Activated T-helper 1 cell treated with anti-CD3 and anti-CD28 coated beads, Interleukin-12 subunit alpha, Interleukin-12 subunit beta, Interleukin-2, Interleukin-4 antibody, amounts not matched to agents 30 ng/mL and 10 ng/mL and 1 ng/mL, durations not matched to agents 14 hours and 24 hours and 36 hours (primary cell): ENCODE results near the gene SV2B. TPM values are rescaled to one million over a fixed set of nuclear protein-coding genes. Genes with fewer than 3 reads are reported as not detected.

Source experiments
- DNase-seq: peaks from one replicate; pipeline ENCODE4 v3.0.0; 2021; ENCODE audit warnings: low spot score
- H3K27ac Mint-ChIP-seq: one replicate; pipeline ENCODE4 v1.8.0; 2021; ENCODE audit warnings: mild to moderate bottlenecking, mixed read lengths
- H3K27me3 Mint-ChIP-seq: one replicate; pipeline ENCODE4 v1.8.0; 2022; ENCODE audit warnings: mild to moderate bottlenecking, moderate library complexity, mixed read lengths; ENCODE audit not compliant: insufficient read depth
- H3K36me3 Mint-ChIP-seq: one replicate; pipeline ENCODE4 v1.8.0; 2021; ENCODE audit warnings: low read depth, mixed read lengths
- H3K4me1 Mint-ChIP-seq: one replicate; pipeline ENCODE4 v1.8.0; 2021; ENCODE audit warnings: low read depth, mixed read lengths
- H3K4me3 Mint-ChIP-seq: one replicate; pipeline ENCODE4 v1.8.0; 2021; ENCODE audit warnings: mild to moderate bottlenecking, moderate library complexity, mixed read lengths
- H3K9me3 Mint-ChIP-seq: one replicate; pipeline ENCODE4 v1.8.0; 2021; ENCODE audit warnings: mixed read lengths
- intact Hi-C: fragments of 100-400 bp; cut with micrococcal nuclease; formaldehyde crosslinking; loops from one replicate; pipeline ENCODE4 v1.15.1; 2024
- total RNA-seq: library from RNA; stranded (reverse); gene quantifications from 2 replicates; pipeline ENCODE4 v1.2.3, GENCODE V29; 2022

SV2B gene
- total RNA-seq, 1 donor from 2014 or later, result 0.08 TPM

DNA sequence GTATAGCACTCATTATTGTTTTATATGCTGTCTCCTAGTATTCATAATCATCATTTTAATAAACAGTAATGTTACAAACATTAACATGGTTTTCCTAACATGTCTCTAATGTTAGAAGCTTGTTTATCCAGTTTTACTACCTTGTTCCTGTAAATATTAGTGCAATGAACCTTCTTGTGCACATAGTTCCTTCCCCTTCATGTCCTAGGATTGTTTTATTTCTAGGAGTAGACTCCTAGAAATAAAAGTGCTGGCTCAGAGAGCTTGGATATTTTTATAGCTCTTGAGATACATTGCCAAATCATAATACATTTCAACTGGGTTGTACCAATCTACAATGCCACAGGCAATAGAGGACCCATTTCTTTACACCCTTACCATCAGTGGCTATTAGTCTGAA is 161.3 kb downstream of the SV2B start:
- intact Hi-C loops, result no loop called here

DNA sequence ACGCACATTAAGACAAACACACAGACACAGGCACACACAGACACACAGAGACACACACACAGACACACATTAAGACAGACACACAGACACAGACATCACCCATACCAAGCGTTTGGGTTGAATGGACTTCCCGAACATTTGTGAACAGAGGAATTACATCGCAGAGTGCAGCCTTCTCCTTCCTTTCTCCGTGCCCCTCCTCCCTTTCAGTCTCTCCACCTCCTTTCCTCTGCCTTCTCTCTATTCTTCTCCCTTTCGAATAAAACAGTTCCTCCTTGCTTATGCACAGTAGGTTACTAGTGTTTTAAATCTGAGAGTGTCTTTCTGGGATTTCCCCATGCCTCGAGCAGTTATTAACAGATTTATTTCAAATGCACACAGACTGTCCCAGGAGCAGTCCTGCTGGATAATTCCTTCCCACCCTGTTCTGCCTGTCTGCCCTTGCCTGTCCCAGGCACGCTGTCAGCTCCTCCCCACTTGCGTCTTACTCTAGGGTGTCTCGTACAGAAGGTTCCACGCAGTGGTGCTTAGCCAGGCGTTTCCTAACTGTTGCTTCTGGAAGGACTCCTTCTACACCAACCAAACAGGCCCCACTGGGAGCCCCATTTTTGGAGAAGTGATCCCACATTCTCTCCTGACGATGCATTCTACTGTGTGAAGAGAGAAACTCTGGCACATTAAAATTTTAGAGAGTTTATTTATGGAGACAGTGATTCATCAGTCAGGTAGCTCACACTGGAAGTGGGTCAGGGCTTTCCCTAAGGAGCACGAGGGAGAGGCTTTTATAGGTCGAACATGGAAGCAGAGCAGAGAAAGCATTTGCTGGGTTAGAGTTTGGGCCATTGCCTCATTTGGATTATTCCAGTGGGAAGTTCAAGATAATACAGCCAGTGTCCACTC is 163.8 kb downstream of the SV2B start:
- H3K36me3 Mint-ChIP-seq, result no peaks in the 10 kb centered on the region
- H3K27ac Mint-ChIP-seq, result no peak overlapping the region

More for the DNA sequence above, 161.3 kb downstream of the SV2B start:
- no peaks in the 10 kb centered on the region for H3K9me3 Mint-ChIP-seq
- peaks cover 2% of the 10 kb centered on the region for H3K27me3 Mint-ChIP-seq
- no peak overlapping the region for H3K27ac Mint-ChIP-seq
- H3K4me1 Mint-ChIP-seq, result no peaks in the 10 kb centered on the region
- no peak overlapping the region for H3K4me3 Mint-ChIP-seq
- no peaks in the 10 kb centered on the region for H3K36me3 Mint-ChIP-seq
- no peak for DNase-seq

DNA sequence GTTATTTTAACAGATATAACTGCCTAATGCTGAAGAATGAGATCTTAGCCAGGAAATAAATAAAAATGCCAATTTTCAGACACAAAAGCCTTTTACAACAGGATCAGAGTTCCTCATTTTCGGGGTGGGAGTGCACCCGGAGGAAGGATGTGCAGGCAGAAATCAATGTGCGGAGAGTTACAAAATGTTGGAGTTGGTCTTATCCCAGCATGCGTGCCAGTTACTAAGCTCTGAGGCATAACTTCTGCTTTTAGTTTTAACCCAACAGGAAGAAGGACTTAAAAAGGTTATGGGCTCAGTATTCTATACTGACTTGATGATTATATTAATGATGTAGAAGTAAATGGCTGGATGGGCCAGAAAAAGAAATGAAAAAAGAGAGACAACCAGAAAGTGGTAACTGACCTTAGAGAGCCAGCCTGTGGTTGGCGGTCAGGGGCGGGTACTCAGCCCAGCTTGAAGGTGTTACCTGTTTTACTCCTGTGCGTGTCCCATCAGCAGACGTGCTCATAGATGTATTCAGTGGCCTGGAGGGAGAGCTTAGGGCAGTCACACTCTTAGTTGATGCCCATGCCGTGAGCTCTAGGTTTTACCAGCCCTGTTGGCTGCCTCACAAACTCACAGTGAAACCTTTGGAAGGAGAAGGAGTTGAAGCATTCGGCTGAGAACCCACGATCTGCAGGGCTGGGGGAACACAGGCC is 164.7 kb downstream of the SV2B start:
- intact Hi-C loops, result no loop called here
- no peak for DNase-seq
- Mint-ChIP-seq H3K27me3 (peaks cover 5% of the 10 kb centered on the region), H3K4me3 (no peak overlapping the region), H3K27ac (no peak overlapping the region), H3K4me1 (no peaks in the 10 kb centered on the region), H3K36me3 (no peaks in the 10 kb centered on the region), H3K9me3 (no peaks in the 10 kb centered on the region)

More for the DNA sequence above, 163.8 kb downstream of the SV2B start:
- Mint-ChIP-seq H3K9me3 (no peaks in the 10 kb centered on the region), H3K4me1 (no peaks in the 10 kb centered on the region), H3K27me3 (peaks cover 5% of the 10 kb centered on the region), H3K4me3 (no peak overlapping the region)
- intact Hi-C loops, result no loop called here
- DNase-seq, result no peak

DNA sequence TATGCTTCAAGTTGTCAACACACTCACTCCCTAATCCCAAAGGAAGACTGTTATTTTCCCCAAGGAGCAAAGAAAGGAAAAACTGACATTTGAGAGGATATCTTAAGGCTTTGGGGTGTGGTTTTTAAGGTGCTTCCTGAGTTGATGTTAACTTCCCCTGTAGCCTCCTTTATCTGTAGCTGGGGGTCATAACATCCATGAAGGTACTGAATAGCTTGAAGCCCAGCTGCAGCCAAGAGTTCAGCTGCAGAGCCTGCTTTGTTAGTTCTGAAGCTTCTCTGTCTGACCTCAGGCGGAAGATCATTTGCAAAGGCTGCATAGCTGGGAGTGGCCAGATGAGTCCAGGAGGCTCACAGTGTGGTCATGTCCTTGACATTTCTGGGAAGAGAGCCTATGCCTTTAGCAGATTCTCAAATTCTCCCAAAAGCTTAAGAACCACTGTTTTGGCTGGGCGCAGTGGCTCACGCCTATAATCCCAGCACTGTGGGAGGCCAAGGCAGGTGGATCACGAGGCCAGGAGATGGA is 165.4 kb downstream of the SV2B start:
- no peak overlapping the region for H3K27ac Mint-ChIP-seq
- H3K4me1 Mint-ChIP-seq, result no peaks in the 10 kb centered on the region
- H3K36me3 Mint-ChIP-seq, result no peaks in the 10 kb centered on the region
- intact Hi-C loops, result no loop called here
- peaks cover 7% of the 10 kb centered on the region for H3K27me3 Mint-ChIP-seq
- H3K4me3 Mint-ChIP-seq, result no peak overlapping the region
- H3K9me3 Mint-ChIP-seq, result no peaks in the 10 kb centered on the region
- DNase-seq, result no peak

DNA sequence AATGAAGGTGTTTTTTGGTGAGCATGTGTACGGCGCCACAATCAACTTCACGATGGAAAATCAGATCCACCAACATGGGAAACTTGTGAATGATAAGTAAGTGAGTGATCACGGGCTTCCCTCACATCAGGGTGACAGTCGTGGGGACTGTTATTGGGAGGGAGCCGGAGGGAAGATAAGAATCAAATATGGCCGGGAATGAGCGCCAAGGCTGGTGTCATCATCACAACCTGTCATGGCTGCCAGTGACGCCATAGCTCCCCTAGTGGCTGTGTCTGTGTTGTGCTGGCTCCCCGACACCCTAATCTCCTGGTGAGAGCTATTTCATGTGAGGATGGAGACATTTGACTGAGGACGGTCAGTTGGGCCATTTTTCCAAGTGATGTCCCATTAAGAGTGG is 168.5 kb downstream of the SV2B start:
- Mint-ChIP-seq H3K27ac (no peak overlapping the region), H3K9me3 (no peaks in the 10 kb centered on the region), H3K27me3 (peaks cover 24% of the 10 kb centered on the region), H3K36me3 (no peaks in the 10 kb centered on the region), H3K4me1 (peaks cover 9% of the 10 kb centered on the region), H3K4me3 (no peak overlapping the region)
- no peak for DNase-seq
- intact Hi-C loops, result no loop called here

DNA sequence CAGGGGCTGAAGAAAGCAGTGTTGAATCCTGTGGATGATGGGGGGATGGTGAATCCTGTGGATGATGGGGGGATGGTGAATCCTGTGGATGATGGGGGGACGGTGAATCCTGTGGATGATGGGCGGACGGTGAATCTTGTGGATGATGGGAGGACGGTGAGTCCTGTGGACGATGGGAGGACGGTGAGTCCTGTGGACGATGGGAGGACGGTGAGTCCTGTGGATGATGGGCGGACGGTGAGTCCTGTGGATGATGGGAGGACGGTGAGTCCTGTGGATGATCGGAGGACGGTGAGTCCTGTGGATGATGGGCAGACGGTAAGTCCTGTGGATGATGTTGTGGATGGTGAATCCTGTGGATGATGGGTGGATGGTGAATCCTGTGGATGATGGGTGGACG is 170.7 kb downstream of the SV2B start:
- no peaks in the 10 kb centered on the region for H3K36me3 Mint-ChIP-seq
- peaks cover 9% of the 10 kb centered on the region for H3K4me1 Mint-ChIP-seq
- DNase-seq, result no peak
- H3K27me3 Mint-ChIP-seq, result peaks cover 28% of the 10 kb centered on the region
- H3K4me3 Mint-ChIP-seq, result no peak overlapping the region
- no peaks in the 10 kb centered on the region for H3K9me3 Mint-ChIP-seq
- no peak overlapping the region for H3K27ac Mint-ChIP-seq
- intact Hi-C loops, result loop anchor here (1.0 to 2.0 kb wide), 3 partner anchors 24 to 314 kb away; no protein-coding TSS in a partner anchor

DNA sequence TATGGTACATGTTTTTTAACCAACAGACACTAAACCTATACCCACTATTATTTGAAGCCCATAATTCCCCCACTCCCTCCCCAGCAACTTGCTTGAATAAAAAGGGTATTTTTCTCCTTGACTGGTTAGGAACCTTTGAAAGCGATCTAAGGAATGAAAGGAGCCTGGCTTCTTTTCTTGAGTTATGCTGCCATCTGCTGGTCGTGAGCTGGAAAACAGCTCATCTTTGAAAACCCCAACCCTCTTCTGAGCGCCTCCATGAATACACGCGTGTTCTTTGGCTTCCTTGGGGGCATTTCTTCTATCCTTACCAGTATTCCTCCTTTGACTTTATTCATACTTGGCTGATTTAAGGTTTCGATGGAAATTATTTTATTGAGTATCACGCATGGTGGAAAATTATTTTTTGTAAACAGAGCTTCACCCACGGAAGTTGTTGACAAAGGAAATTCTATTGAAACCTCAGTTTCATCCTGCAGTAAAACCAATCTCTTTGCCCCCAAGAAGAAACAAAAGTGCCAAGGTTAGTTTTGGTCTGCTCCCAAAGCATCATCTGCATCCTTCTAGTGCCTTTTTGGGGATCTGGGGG is 171.6 kb downstream of the SV2B start:
- DNase-seq, result peak; percentile 38
- peaks cover 33% of the 10 kb centered on the region for H3K27me3 Mint-ChIP-seq
- no peak overlapping the region for H3K27ac Mint-ChIP-seq
- intact Hi-C loops, result loop anchor here (1.0 to 2.0 kb wide), 3 partner anchors 25 to 315 kb away; no protein-coding TSS in a partner anchor
- peaks cover 9% of the 10 kb centered on the region for H3K4me1 Mint-ChIP-seq
- H3K9me3 Mint-ChIP-seq, result peaks cover 6% of the 10 kb centered on the region
- no peaks in the 10 kb centered on the region for H3K36me3 Mint-ChIP-seq
- H3K4me3 Mint-ChIP-seq, result peak overlapping the region; percentile 38

DNA sequence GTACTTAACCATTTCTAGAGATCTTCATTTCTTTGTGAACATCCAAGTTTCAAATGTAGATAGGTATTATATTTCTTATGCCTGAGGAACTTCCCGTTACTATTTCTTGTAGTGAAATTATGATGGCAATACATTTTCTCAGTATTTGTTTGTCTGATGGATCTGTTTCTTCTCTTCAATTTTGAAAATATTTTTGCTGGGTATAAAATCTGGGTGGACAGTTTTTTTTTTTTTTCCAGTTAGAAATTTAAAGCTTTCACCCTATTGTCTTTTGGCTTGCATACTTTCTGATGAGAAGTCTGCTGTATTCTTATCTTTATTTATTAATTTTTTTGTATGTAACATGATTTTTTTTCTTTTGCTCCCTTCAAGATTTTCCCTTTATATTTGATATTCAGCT is 175.8 kb downstream of the SV2B start:
- H3K36me3 Mint-ChIP-seq, result no peaks in the 10 kb centered on the region
- peaks cover 26% of the 10 kb centered on the region for H3K27me3 Mint-ChIP-seq
- H3K27ac Mint-ChIP-seq, result no peak overlapping the region
- peaks cover 6% of the 10 kb centered on the region for H3K9me3 Mint-ChIP-seq
- intact Hi-C loops, result no loop called here
- no peak overlapping the region for H3K4me3 Mint-ChIP-seq
- DNase-seq, result no peak
- peaks cover 9% of the 10 kb centered on the region for H3K4me1 Mint-ChIP-seq

DNA sequence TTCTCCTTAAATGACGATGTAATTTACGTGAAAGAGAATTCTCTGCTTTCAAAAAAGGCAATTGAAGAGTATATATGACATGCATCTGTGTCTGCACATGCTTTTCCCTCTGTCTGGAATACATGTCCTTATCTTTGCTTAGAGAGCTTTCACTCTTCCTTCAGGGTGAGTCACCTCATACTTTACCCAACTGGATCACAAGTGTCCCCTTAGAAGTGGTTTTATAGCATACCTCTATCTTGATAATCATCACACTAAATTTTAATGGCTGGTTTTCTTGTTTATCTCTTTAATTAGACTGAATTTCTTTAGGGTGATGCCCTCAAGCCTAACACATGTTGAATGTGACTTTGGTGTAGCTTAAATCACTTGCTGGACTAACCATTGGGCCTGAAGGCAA is 178.9 kb downstream of the SV2B start:
- no peaks in the 10 kb centered on the region for H3K36me3 Mint-ChIP-seq
- H3K27me3 Mint-ChIP-seq, result peaks cover 9% of the 10 kb centered on the region
- peaks cover 6% of the 10 kb centered on the region for H3K9me3 Mint-ChIP-seq
- no peak overlapping the region for H3K4me3 Mint-ChIP-seq
- no peaks in the 10 kb centered on the region for H3K4me1 Mint-ChIP-seq
- no peak for DNase-seq
- H3K27ac Mint-ChIP-seq, result no peak overlapping the region
- intact Hi-C loops, result no loop called here

DNA sequence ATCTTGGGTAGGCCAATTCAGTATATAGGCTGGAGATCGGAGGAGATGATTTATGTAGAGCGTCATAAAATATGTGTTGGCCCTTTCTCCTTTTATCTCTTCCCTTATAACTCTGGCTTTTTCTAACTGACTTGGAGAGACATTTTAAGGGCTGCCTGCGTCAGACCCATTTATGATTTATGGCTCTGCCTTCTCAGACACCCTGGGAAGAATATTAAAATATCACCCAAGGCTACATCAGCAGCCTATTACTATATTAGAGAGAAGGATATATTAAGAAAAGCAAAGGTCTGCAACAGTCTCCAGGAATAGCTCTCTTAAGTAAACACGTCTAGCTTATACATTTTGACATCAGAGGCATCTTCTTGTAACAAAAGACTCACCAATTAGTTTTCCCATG is 179.4 kb downstream of the SV2B start:
- Mint-ChIP-seq H3K36me3 (no peaks in the 10 kb centered on the region), H3K9me3 (peaks cover 6% of the 10 kb centered on the region), H3K4me1 (no peaks in the 10 kb centered on the region), H3K27ac (no peak overlapping the region), H3K4me3 (no peak overlapping the region), H3K27me3 (peaks cover 9% of the 10 kb centered on the region)
- intact Hi-C loops, result no loop called here
- DNase-seq, result no peak

DNA sequence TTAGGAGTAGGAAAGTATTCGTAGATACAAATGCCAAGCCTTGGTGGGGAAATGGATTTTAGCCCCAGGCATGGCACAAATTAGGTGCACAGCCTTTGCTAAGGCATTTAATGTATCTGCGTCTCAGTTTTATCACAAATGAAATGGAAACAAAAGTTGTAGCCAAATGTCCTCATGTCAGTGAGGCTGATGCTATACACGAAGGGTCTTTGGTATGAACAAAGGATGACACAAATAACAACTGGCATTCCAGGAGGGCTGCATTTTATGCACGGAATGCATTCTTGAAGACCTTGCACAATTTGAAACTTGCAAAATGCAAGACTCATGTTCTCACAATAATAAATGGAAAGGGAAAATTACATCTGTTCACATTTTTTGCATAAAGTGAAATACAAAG is 181.9 kb downstream of the SV2B start:
- Mint-ChIP-seq H3K27me3 (peaks cover 2% of the 10 kb centered on the region), H3K27ac (no peak overlapping the region), H3K9me3 (no peaks in the 10 kb centered on the region), H3K4me3 (no peak overlapping the region), H3K4me1 (no peaks in the 10 kb centered on the region), H3K36me3 (no peaks in the 10 kb centered on the region)
- DNase-seq, result no peak
- intact Hi-C loops, result no loop called here

DNA sequence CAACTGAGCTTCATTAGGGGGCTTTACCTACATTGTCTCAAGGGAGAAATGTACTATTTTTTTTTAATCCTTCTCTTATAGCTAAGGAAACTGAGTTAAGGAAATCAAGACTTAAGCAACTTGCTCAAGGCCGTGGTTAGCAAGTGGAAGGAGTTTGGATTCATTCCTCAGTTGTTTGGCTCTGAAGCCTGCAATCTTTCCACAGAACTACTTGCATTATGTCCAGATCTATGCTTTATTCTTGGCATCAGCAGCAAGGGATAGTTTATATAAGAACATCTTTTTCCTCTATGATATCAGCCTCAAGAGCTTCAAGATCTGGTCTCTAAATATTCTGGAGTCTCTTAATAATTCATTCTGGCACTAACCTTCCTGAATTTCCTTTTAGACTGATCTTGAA is 182.4 kb downstream of the SV2B start:
- peaks cover 4% of the 10 kb centered on the region for H3K27me3 Mint-ChIP-seq
- DNase-seq, result no peak
- no peak overlapping the region for H3K4me3 Mint-ChIP-seq
- H3K27ac Mint-ChIP-seq, result no peak overlapping the region
- H3K4me1 Mint-ChIP-seq, result no peaks in the 10 kb centered on the region
- H3K36me3 Mint-ChIP-seq, result no peaks in the 10 kb centered on the region
- H3K9me3 Mint-ChIP-seq, result no peaks in the 10 kb centered on the region
- intact Hi-C loops, result no loop called here

DNA sequence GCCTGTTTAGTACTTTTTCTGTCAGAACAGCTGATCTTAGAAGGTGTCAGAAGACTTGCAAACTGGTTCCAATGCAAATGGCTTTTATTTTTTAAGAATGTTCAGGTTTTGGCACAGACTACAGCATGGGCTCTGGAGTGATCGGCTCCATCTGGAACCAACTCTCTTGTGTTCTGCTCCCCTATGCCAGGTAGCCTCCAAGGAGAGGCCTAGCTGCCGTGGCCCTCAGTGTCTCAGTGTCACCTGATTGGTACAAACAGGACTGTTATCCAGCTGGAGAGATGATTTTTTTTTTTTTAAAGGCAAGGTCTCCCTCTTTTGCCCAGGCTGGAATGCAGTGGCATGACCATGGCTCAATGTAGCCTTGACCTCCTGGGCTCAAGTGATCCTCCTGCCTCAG is 183.1 kb downstream of the SV2B start:
- no peaks in the 10 kb centered on the region for H3K4me1 Mint-ChIP-seq
- intact Hi-C loops, result no loop called here
- H3K4me3 Mint-ChIP-seq, result no peak overlapping the region
- H3K9me3 Mint-ChIP-seq, result no peaks in the 10 kb centered on the region
- no peak overlapping the region for H3K27ac Mint-ChIP-seq
- peaks cover 4% of the 10 kb centered on the region for H3K27me3 Mint-ChIP-seq
- no peaks in the 10 kb centered on the region for H3K36me3 Mint-ChIP-seq
- DNase-seq, result no peak
